ENCODE measurements around the gene ANKRD36C.
"Not testable (repeated sequence)": the region's sequence is repeated elsewhere in the genome, so short reads cannot be mapped to it uniquely, and the experiment has no call there.

- TF ChIP-seq CTCF, POLR2A (IDR thresholded peaks at IDR 0.05): not testable (repeated sequence)
Measured at GRCh38 chr2:96008051-96008450, 16.4 kb upstream of the ANKRD36C start.

Measured in adrenal gland (tissue), 5 donors.